Measurements from ENCODE around the gene RPL18. TPM values are rescaled to one million over a fixed set of nuclear protein-coding genes. Genes with fewer than 3 reads are reported as not detected.
A peak's percentile ranks its signal among the peaks of the same experiment; 100 is the strongest.

The RPL18 gene
- total and polyA plus RNA-seq, 9 of the 15 experiments (the other 6 are each of a cell fraction or from before 2014, with no cell fraction given): 312 to 2,635 (median 1,653) TPM

- 0 out of 6 replicates have a peak, but pooled peaks of 1 of the 3 experiments have one; percentile 46 for TF ChIP-seq ZBTB11 (CRISPR knock-in tag; IDR thresholded peaks at IDR 0.05)
- TF ChIP-seq ARHGAP35 (IDR thresholded peaks at IDR 0.05; ENCODE audit: partially characterized antibody): no peak
- TF ChIP-seq ZKSCAN8 (CRISPR knock-in tag; IDR thresholded peaks at IDR 0.05): no peak
- 0 out of 2 replicates have a peak, but pooled peaks have one; percentile 38 for TF ChIP-seq SUPT5H (IDR thresholded peaks at IDR 0.05)
- TF ChIP-seq ZNF23 (CRISPR knock-in tag; IDR thresholded peaks at IDR 0.05): no peak
- TF ChIP-seq, protein P1, sequence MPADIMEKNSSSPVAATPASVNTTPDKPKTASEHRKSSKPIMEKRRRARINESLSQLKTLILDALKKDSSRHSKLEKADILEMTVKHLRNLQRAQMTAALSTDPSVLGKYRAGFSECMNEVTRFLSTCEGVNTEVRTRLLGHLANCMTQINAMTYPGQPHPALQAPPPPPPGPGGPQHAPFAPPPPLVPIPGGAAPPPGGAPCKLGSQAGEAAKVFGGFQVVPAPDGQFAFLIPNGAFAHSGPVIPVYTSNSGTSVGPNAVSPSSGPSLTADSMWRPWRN (IDR thresholded peaks at IDR 0.05; ENCODE audit: low read depth): 0 out of 2 replicates have a peak, but pooled peaks have one; percentile 21
- TF ChIP-seq NR2F6 (CRISPR knock-in tag; IDR thresholded peaks at IDR 0.05): no peak
- no peak for TF ChIP-seq ZFP30 (CRISPR knock-in tag; IDR thresholded peaks at IDR 0.05; ENCODE audit: borderline replicate concordance)
- TF ChIP-seq RUNX1 (IDR thresholded peaks at IDR 0.05; ENCODE audit: low read depth): no peak
- TF ChIP-seq, protein P2, sequence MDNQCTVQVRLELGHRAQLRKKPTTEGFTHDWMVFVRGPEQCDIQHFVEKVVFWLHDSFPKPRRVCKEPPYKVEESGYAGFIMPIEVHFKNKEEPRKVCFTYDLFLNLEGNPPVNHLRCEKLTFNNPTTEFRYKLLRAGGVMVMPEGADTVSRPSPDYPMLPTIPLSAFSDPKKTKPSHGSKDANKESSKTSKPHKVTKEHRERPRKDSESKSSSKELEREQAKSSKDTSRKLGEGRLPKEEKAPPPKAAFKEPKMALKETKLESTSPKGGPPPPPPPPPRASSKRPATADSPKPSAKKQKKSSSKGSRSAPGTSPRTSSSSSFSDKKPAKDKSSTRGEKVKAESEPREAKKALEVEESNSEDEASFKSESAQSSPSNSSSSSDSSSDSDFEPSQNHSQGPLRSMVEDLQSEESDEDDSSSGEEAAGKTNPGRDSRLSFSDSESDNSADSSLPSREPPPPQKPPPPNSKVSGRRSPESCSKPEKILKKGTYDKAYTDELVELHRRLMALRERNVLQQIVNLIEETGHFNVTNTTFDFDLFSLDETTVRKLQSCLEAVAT (IDR thresholded peaks at IDR 0.05): peak; percentile 71 to 83; a peak in 3 of 4 replicates
- TF ChIP-seq NRF1 (conservative IDR thresholded peaks at IDR 0.05 in 1 of 2, IDR thresholded peaks at IDR 0.05 in 1 of 2): no peak
- TF ChIP-seq ZNF584 (CRISPR knock-in tag; IDR thresholded peaks at IDR 0.05; ENCODE audit: low read depth): no peak; the same call in 1 of the 2 replicates
- TF ChIP-seq TFAM (CRISPR knock-in tag; conservative IDR thresholded peaks at IDR 0.05): no peak
- TF ChIP-seq EGR1 (conservative IDR thresholded peaks at IDR 0.05): peak; percentile 31
- TF ChIP-seq ZNF212 (CRISPR knock-in tag; IDR thresholded peaks at IDR 0.05): no peak
- TF ChIP-seq TRIM24 (IDR thresholded peaks at IDR 0.05): no peak; a peak in 2 of 4 replicates
- peak; percentile 29 for TF ChIP-seq POLR2B (IDR thresholded peaks at IDR 0.05; ENCODE audit: low read depth, partially characterized antibody)
- peak; percentile 77 for TF ChIP-seq THRAP3 (IDR thresholded peaks at IDR 0.05; ENCODE audit: borderline replicate concordance)
- TF ChIP-seq PHF21A (IDR thresholded peaks at IDR 0.05; ENCODE audit: borderline replicate concordance, low read depth): peak; percentile 100
- TF ChIP-seq, protein P3, sequence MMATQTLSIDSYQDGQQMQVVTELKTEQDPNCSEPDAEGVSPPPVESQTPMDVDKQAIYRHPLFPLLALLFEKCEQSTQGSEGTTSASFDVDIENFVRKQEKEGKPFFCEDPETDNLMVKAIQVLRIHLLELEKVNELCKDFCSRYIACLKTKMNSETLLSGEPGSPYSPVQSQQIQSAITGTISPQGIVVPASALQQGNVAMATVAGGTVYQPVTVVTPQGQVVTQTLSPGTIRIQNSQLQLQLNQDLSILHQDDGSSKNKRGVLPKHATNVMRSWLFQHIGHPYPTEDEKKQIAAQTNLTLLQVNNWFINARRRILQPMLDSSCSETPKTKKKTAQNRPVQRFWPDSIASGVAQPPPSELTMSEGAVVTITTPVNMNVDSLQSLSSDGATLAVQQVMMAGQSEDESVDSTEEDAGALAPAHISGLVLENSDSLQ (IDR thresholded peaks at IDR 0.05): peak; percentile 30; the same call in 1 of the 2 replicates
- TF ChIP-seq RBM25 (IDR thresholded peaks at IDR 0.05; ENCODE audit: low read depth, low read length, severe bottlenecking): no peak
- no peak for TF ChIP-seq SMARCC2 (IDR thresholded peaks at IDR 0.05; ENCODE audit: low read depth)
These were observed 19.2 kb upstream of the RPL18 start (continued) for GRCh38 chr19:48637948-48638830.

Measured in K562 (cell line).